Neural progenitor cell (in vitro differentiated cells): Measurements from ENCODE around the gene LACTB.

Source experiments
- EZH2 ChIP-seq: fragments of 200-600 bp; sonication (generic); IDR thresholded peaks from 2 replicates; pipeline ENCODE4 v1.6.1; 2017; ENCODE audit warnings: antibody characterized with exemption, mild to moderate bottlenecking, moderate library complexity
- TF ChIP-seq, protein P1 (sequence below): fragments of 200-600 bp; sonication (generic); IDR thresholded peaks from 2 replicates; pipeline ENCODE4 v1.5.1; 2017; ENCODE audit warnings: antibody characterized with exemption, mild to moderate bottlenecking

DNA sequence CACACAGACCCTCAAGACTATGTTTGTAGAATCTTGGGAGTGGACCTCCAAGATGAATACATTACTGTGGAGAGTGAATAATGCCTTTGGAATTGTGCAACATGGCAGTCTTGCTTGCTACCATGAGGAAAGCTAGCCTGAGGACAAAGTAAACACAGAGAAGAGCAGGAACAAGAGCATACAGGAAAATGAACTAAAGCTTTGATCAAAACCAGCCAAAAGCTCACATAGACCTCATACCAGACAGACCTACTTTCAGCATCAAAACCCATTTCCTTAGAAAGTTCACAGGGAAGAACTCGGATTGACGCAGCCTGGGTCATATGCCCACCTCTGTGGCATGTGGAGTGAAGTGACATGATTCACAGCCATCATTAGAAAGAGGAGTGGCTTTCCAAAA lies 64.4 kb downstream of the LACTB start:
- TF ChIP-seq, protein P1, sequence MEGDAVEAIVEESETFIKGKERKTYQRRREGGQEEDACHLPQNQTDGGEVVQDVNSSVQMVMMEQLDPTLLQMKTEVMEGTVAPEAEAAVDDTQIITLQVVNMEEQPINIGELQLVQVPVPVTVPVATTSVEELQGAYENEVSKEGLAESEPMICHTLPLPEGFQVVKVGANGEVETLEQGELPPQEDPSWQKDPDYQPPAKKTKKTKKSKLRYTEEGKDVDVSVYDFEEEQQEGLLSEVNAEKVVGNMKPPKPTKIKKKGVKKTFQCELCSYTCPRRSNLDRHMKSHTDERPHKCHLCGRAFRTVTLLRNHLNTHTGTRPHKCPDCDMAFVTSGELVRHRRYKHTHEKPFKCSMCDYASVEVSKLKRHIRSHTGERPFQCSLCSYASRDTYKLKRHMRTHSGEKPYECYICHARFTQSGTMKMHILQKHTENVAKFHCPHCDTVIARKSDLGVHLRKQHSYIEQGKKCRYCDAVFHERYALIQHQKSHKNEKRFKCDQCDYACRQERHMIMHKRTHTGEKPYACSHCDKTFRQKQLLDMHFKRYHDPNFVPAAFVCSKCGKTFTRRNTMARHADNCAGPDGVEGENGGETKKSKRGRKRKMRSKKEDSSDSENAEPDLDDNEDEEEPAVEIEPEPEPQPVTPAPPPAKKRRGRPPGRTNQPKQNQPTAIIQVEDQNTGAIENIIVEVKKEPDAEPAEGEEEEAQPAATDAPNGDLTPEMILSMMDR, result no peak
- no peak for TF ChIP-seq EZH2
